Measurements from ENCODE around the gene STK32B. TPM values are rescaled to one million over a fixed set of nuclear protein-coding genes. Genes with fewer than 3 reads are reported as not detected.

STK32B gene
- total RNA-seq, 1 donor from 2014 or later, result 0.94 TPM

- no peak for DNase-seq (ENCODE audit: low spot score)
Measured at GRCh38 chr4:5067908-5068307, 16.6 kb downstream of the STK32B start.

DNA sequence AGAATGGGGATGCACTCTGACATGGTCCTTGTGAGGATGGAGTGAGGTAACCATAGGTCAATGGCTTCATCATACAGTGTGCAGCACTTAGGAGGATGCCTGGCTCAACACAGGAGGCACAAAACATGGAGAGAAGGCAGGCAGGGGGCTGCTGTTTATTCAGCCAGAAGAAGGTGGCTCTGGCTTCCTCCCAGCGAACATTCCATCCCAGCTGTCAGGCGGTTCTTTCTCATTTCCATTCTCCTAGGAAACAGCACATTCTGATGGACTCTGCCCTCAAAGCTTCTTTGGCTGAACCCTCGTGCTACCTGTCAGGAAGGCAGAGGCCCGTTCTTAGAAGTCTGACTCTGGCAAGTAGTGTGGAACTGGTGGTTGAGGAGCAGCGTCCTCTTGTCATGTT is 18.6 kb downstream of the STK32B start:
- DNase-seq (ENCODE audit: low spot score), result no peak

GRCh38 chr4:5072948-5073347 is 21.7 kb downstream of the STK32B start:
- no peak for DNase-seq (ENCODE audit: low spot score)

- DNase-seq (ENCODE audit: low spot score), result no peak
Measured at GRCh38 chr4:5078009-5078408, 26.7 kb downstream of the STK32B start.

DNA sequence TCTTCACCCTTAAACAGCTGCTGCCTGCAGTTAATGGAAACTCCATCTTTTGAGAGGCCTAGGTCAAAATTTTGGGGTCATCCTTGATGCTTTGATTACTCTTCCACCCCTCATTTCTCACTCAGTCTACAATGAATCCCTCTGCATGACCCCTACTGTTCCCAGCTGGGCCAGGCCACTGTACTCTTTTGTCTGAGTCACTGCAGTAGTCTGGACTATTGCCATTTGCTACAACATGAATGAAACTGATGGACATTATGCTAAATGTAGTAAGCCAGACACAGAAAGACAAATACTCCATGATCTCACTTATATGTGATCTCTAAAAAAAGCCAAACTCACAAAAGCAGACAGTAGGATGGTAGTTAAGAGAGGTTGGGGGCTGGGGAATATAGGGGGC is 28.3 kb downstream of the STK32B start:
- DNase-seq (ENCODE audit: low spot score), result no peak

DNA sequence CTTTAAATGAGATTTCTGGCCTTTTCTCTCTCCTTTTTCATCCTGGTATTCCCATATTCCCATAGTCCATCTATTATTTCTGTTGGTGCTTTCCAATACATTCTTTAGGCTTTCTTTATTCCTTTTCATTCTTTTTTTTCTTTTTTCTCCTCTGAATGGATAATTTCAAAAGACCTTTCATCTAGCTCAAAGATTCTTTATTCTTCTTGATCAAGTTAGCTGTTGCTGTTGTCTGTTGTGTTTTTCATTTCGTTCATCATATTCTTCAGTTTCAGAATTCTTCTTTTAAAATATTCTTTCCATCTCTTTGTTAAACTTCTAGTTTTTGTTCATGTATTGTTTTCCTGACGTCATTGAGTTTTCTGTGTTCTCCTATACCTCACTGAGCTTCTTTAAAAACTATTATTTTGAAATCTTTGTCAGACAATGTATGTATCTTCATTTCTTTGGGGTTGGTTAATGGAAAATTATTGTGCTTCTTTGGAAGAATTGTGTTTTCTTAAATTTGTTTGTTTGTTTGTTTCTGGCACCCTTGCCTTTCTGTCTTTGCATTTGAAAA is 30.2 kb downstream of the STK32B start:
- DNase-seq (ENCODE audit: low spot score), result no peak

GRCh38 chr4:5082376-5082775 is 31.1 kb downstream of the STK32B start:
- no peak for DNase-seq (ENCODE audit: low spot score)

DNA sequence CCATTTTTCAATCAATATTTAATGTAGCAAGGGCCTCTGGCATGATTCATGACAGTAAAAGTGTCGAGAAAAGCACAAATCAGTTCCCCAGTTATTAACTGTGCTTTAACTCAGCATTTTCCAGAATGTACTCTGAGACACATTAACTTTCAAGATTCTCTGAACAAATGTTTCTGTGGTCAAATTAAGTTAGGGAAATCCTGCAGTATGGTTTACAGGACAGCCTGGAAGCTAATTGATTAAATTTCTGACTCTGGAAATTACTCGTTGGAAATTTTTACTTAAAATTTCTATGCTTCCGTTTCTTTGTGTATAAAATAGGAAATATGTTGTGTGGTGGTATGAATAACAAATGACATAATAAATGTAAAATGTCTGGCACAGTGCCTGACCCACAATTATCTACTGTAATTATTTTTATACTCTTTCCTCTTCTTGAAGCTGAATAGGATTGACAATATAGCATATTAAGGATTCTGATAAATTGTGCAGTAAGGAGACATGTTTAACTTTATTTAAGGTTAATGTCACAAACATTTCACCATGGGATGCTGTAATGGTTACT is 33.7 kb downstream of the STK32B start:
- DNase-seq (ENCODE audit: low spot score), result no peak

DNA sequence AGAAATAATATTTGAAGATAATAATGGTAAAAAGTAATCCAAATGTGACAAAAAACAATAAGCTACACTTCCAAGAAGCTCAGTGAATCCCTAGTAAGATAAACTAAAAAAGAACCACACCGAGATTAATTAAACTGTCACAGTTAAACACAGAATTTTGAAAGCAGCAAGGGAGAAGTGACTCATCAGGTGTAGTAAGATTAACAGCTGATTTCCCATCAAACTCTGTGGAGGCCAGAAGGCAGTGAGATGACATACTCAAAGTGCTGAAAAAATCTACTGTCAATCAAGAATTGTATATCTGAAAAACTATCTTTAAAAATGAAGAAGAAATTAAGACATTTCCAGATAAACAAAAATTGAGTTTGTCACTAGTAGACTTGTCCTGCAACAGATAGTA is 35.3 kb downstream of the STK32B start:
- DNase-seq (ENCODE audit: low spot score), result no peak

GRCh38 chr4:5096261-5096660 is 45.0 kb downstream of the STK32B start:
- no peak for DNase-seq (ENCODE audit: low spot score)

DNA sequence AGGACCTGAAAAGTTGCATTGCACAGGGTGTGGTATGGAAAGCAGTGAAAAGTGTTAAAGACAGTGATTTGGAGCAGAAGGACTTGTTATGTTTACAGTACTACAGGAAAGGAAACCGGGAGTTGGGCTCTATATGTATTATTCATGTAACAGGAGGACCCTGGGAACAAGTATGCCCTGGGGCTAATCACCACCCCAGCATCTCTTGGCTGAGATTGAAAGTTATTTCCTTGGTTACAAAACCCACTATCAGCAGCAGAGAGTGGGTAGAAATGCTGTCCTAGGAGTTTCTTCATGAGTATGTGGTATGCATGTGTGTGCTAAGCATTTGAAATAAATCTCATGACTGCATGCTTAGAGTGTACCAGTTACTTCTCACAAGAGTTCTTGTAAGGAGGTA is 46.9 kb downstream of the STK32B start:
- DNase-seq (ENCODE audit: low spot score), result no peak

GRCh38 chr4:5100336-5100735 is 49.1 kb downstream of the STK32B start:
- DNase-seq (ENCODE audit: low spot score), result no peak

DNA sequence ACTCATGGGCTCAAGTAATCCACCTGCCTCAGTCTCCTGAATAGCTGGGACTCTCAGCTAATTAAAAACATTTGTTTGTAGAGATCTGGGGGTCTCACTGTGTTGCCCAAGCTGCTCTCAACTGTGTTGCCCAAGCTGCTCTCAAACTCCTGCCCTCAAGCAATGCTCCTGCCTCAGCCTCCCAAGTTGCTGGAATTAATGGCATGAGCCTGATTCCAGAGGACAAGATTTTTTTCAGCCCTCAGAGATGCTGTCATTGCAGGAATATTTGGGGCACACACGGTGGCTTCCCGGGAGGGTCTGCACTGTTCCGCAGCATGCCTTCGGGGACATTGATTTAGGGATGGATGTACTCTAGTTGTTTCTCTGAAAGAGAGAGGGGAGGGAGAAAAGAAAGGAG is 49.7 kb downstream of the STK32B start:
- no peak for DNase-seq (ENCODE audit: low spot score)

DNA sequence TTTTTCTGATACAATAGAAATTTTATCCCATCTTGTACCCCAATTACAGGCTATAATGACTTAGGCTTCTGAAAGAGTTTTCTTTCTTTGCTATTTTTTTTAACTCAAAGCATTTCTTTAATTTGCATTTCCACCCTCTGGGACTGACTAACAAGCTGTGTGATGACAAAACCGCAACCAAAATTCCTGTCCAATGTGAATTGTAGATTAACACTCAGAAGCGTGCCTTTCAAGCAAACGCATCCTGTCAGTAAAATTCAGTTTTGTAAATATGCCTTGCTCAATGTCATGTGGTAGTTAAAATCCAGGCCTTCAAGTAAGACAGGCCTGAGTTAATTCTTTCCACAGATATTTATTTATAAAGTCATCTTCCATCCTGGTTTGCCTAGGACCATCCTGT is 50.3 kb downstream of the STK32B start:
- no peak for DNase-seq (ENCODE audit: low spot score)

DNA sequence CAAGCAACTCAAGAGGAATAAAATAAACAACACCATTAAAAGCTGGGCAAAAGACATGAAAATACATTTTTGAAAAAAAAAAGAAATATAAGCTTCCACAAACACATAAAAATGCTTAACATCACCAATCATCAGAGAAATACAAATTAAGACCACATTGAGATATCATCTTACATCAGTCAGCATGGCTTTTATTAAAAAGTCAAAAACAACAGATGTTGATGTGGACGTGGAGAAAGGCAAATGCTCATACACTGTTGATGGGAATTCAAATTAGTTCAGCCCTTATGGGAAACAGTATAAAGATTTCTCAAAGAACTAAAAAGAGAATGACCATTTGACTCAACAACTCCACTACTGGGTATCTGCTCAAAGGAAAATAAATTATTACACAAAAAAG is 59.6 kb downstream of the STK32B start:
- DNase-seq (ENCODE audit: low spot score), result no peak

DNA sequence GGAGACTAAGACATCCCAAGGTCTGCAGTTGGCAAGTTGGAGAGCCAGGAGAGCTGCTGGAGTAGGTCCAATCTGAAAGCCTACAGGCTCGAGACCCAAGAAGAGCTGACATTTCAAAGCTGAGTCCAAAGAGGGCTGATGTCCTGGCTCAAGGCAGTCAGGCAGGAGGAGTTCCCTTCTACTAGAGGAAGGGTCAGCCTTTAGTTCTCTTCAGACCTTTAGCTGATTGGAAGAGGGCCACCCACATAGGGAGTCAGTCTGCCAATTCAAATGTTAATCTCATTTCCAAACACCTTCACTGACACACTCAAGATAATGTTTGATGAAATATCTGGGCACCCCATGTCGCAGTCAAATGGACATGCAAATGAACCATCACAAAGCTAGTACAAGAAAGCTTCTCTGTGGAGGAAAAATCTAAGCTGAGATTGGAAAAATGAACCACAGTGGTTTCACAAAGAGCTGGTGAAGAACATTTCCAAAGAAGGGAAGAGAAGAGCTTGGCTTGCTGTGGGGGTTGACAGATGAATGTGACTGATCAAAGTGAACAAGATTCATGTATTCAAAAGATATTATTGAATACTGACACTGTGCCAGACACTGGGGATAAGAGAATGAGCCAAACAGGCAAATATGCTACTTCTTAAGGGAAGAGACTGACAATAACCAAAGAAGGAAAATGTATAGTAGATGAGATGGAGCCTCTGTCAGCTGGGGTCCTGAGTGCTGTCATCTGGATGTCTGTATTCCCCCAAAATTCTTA is 61.2 kb downstream of the STK32B start:
- no peak for DNase-seq (ENCODE audit: low spot score)

DNA sequence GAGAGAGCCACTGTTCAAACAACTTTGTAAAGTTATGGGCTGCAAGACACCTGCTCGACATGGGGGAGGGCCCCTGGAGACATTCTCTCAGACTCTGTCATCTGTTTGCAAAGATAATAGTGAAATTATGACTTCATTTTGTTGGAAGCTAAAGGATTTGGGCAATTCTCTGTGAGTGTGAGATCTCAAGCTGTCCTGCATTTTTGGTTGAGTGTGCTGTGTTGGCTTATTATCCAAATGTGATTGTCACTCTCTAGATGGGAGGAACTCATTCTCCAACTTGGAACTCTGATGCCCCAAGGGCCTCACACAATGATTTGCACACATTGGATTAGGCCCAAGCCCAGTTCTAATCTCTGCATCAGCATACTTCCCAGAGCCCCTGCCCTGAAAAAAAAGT is 63.7 kb downstream of the STK32B start:
- no peak for DNase-seq (ENCODE audit: low spot score)

DNA sequence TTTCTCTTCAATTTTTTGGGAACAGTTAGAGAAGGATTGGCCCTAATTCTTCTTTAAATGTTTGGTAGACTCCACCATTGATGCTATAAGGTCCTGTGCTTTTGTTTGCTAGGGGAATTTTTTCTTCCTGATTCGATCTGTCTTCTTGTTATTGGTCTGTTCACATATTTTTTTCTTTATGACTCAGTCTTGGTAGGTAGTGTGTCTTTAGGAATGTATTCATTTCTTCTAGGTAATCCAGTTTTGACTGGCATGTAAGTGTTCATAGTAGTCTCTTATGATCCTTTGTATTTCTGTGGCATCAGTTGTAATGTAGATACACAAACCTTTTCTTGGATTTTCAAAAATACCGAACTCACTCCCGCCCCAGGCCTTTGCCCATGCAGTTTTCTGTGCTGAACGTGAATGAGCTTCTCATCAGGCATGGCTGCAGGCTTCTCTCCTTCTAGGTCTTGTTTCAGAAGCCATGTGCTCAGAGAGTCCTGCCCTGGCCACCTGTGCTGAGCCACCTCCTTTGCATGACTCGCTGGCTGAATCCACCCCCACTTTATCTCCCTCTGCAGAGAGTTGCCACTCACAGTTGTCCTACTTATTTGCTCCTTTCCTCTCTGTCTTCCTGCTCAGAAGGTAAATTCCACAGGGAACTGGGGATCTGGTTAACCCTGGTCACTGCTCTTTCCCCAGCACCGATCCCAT is 67.0 kb downstream of the STK32B start:
- no peak for DNase-seq (ENCODE audit: low spot score)

- no peak for DNase-seq (ENCODE audit: low spot score)
Measured at GRCh38 chr4:5118994-5119835, 67.9 kb downstream of the STK32B start.

DNA sequence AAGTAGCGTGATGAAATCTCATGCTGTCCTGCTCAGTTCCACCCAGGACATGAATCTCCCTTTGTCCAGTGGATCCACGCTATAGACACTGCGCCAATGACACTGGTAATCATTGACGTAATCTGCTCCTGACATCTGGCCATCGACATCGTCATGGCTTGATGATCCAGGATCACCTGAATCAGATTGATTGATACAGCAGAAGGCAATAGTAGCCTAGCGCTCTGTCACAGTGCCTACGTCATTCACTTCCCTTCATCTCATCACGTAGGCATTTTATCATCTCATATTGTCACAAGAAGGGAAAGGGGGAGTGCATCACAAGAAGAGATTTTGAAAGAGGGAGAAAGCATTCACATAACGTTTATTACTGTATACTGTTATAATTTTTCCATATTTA is 68.8 kb downstream of the STK32B start:
- no peak for DNase-seq (ENCODE audit: low spot score)

DNA sequence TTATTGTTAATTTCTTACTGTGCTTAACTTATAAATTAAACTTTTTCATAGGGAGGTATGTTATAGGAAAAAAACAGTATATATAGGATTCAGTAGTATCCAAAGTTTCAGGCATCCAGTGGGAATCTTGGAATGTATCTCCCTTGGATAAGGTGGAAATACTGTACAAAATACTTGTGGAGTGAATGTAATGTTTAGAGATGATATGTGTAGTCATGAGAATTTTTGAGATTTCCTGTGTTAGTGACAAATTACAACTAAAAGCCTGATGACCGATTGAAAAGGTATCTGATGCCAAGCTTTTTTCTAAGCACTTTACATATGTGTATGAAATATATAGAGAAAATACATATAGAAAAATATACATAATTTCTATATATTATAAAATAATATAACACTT is 69.2 kb downstream of the STK32B start:
- no peak for DNase-seq (ENCODE audit: low spot score)

GRCh38 chr4:5122114-5122513 is 70.8 kb downstream of the STK32B start:
- DNase-seq (ENCODE audit: low spot score), result no peak

All from ureter (tissue), 1 donor.